EH (cell line): Measurements from ENCODE around the gene PKNOX2.
A peak's percentile ranks its signal among the peaks of the same experiment; 100 is the strongest.
"Not testable (repeated sequence)": the region's sequence is repeated elsewhere in the genome, so short reads cannot be mapped to it uniquely, and the experiment has no call there.

Source experiments
- DNase-seq: peaks from one replicate; pipeline ENCODE4 v3.0.0-alpha.2; 2015; ENCODE audit warnings: low read depth

Gene PKNOX2

DNA sequence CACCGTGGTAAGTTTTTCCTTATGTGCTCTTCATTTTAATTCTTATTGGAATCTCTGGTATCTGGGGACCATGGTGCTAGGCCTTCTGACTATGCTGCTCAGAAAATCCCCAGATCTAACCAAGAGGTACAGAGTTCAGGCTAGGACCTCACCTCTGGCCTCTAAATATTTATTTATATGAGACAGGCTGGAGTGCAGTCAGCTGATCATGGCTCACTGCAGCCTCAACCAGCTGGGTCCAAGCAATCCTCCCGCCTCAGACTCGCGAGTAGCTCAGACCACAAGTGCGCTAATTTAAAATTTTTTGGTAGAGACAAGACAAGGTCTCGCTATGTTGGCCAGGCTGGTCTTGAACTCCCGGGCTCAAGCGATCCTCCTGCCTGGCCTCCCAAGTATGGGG, 38.4 kb downstream of the PKNOX2 start:
- DNase-seq, result no peak

DNA sequence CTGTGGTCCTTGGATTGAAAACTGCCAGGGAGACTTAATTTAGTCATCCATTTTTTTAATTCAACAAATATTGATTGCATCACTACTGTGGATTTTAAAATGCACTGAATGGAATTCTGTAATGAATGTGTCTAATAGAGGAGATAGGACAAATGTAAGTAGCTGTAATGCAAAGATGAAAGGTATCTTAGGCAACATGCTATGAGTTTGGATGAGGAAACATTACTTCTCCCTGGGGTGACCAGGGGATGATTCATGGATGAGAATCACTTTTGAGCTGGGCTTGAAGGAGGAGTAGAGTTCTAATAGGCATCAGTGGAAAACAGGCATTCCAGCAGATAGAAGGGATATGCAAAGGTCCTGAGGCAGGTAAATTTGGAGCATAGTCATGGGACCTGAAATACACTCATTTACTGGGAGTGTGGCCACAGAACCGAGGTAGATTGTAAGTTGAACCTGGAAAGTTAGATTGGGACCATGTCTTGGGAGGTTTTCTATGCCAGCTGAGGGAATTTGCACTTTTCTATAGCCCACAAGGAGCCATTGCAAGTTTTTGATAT, 43.4 kb downstream of the PKNOX2 start:
- DNase-seq, result no peak

DNA sequence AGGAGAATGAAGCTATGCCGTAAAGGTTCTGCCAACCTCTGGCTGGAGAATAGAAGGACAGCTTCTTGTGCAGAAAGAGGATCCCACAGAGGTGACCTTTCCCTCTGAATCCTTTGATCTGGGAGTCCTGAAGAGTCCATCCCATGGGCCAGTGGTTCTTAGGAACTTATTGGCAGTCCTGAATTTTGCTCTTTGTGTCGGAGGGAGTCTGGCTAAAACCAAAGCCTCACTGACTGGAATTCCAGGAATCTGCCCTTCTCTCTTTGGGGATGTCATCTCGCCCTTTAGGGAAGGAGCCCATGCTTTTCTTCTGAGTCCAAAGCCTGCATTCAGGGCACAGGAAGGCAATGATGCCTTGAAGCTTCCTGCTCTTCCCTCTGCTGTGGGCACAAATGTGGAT, 45.5 kb downstream of the PKNOX2 start:
- DNase-seq, result peak; percentile 2

DNA sequence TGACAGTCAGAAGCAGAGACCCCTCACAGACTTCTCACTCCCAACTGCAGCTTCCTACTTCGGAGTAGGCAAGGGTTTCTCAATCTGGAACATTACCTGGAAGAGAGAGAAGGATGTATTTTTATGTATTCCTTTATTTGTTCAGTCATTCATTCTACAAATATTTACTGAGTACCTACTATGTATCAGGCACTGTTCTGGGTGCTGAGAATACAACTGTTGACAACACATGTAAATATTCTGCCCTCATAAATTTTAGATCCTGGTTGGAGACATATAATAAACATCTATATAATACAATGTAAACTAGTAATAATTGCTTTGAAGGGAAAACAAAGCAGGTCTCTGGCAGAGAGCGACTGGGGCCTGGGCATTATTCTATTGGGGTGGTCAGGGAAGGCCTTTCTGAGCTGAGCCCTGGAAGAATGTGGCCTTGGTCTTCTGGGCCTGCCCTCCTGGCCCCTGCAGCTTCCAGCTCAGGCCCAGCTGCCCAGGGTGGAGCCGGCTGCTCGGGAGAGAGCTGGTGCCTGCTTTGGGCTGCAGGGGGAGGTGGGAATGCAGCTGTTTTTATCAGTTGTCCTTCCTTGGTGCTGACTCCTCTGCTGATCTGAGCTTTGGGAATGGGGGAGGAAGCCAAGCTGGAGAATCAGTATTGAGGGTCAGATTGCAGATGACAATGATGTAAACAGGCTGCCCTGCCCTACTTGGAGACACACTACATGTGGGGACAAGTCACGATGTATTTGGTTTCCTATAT, 46.8 kb downstream of the PKNOX2 start:
- DNase-seq, result no peak

DNA sequence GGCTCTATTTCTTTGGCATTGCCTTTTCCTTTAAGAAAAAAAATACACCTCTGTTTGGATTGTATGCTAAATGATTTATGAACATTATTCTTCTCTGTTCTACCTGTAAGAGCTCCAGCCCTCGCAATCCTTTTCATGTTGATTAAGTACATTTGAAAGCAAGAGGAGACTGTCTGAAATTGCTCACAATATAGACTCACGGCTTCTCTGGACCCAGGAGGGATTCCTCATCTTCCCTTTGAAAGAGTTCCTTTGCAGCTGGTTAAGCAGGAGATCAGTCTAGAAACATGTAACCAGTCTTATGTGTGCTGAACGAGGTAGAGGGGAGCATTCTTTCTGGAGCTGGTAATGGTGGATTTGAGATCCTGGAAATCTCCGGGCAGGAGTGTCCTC, 47.4 kb downstream of the PKNOX2 start:
- DNase-seq, result no peak

DNA sequence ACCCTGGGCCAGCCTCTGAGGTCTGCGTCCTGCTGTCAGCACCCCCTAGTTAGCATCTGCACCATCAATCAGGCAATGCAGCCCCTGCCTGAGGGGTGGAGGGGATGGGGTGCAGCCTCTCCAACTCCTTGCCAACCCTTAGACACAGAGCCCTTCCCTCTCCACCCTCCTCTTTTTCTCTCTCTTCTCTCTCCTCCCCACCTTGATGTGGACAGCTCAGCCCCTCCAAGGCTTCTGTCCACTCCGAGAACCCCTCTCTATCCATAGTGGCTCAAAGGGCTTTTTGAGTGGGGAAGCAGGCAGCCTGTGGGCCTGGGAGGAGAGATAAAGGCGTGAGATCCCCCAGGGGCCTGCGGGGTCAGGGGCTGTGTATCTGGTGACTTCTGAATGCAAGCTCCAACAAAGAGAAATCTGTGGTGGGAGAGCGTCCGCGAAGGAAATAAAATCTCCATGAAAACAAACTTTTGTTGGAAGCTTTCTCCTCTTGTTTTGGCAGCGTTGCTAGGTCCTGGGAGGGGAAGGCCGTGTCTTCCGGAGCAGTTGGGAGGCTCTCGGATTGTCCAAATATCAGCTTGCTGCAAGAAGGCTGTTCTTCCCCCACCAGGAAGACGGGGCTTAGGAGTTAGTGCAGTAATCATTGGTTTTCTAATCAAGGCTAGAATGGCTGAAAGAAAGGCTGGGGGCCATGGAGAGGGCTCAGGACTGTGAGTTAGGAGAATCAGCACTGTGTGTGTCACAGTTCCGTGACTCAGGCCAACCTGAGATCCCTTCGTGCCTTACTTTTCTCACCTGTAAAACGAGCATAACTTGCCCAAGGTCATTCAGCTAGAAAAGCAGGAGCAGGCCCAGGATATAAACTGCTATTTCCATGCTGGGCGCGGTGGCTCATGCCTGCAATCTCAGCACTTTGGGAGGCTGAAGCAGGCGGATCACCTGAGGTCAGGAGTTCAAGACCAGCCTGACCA, 50.3 kb downstream of the PKNOX2 start:
- DNase-seq, result no peak

DNA sequence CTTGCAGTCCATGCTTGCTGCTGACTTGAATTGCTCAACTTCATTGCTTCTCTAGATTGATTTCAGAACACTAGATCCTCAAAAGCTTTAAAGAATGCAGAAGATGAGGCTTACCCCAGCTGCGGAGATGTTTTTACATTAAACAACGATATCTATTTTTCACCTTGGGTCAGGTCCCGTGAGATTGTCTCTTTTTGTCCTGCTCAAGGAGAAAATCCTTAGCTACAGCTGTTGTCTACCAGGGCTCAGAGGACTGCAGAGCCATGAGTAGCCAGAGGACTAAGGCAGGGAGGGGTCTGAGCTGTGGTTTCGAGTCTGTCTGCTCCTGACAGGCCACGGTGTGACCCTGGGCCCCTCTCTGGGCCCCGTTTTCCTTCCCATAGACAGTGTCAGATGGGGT, 51.4 kb downstream of the PKNOX2 start:
- DNase-seq, result no peak

DNA sequence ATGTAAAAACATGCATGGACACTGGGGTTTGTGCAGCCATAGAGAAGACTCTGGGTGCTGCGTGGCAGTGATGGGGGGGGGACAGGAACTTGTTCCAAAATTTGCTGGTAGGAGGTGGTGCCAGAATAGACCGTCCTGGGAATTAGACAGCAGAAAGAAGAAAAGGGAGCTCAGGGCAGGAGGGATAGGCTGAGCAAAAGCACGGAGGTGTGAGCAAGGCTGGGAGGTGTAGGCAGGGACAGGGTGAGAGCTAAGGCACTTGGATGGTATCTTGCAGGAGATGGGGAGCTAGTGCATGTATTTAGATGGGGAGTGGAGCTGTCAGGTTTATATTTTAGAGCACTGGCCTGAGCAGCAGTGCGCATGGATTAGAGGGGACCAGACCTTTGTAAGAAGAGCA, 53.8 kb downstream of the PKNOX2 start:
- DNase-seq, result no peak

DNA sequence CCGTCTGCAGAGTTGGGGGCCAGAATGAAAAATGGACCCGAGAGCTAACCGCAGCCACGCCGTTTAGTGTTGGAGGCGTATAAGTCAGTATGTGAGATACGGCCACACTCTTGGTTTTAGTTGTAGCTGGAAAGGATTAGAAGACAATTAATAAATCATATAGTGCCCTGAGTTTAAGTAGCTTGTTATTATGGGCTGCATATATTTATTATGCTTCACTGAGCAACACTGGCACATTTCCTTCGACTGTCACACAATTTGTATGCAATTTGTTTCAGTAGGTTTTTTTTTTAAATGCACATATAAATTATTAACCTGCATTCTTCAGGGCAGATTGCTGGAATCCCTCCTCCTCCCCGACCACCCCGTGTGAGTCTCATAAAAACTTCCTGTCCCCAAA, 56.9 kb downstream of the PKNOX2 start:
- DNase-seq, result no peak

DNA sequence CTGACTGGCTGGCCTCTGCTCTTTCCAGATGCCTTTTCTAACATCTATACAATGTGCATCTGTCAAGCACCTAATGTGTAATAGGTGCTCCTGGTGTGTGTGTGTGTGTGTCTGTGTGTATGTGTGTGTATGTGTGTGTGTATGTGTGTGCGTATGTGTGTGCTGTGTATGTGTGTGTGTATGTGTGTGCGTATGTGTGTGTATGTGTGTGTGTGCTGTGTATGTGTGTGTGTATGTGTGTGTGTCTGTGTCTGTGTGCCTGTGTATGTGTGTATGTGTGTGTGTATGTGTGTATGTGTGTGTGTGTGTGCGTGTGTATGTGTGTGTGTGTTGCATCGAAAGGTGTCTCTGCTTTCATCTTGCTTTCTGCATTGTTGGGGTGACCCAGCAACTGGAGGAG, 57.9 kb downstream of the PKNOX2 start:
- no peak for DNase-seq

DNA sequence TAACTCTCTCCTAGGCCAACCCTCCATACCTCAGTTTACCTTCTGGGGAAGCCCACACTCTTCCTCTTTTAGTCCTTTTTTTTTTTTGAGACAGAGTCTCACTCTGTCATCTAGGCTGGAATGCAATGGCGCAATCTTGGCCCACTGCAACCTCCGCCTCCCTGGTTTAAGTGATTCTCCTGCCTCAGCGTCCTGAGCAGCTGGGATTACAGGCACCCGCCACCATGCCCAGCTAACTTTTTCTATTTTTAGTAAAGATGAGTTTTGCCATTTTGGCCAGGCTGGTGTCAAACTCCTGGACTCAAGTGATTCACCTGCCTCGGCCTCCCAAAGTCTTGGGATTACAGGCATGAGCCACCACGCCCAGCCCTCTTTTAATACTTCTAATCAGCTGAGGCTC, 58.6 kb downstream of the PKNOX2 start:
- not testable (repeated sequence) for DNase-seq

DNA sequence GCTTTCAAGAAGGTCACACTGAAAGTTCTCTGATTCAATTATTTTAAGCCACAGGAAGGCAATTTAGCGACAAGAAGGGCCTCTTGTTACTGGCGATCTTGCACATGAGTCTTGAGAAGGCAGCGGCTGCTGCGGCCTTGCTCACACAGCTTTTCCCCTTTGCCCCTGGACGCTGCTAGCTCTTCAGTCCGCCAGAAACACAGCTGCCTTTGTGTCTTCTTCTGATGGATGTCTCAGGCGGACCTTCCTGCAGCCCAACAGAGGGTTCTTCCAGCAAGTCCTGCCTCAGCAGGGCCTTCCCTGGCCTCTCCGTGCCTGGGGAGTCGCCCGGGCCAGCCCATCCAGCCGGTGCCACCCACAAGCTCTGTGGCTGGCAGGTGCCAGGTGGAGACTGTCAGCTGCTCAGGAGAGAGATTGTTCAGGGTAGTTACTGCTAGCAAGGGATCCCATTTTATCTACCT, 59.4 kb downstream of the PKNOX2 start:
- no peak for DNase-seq

DNA sequence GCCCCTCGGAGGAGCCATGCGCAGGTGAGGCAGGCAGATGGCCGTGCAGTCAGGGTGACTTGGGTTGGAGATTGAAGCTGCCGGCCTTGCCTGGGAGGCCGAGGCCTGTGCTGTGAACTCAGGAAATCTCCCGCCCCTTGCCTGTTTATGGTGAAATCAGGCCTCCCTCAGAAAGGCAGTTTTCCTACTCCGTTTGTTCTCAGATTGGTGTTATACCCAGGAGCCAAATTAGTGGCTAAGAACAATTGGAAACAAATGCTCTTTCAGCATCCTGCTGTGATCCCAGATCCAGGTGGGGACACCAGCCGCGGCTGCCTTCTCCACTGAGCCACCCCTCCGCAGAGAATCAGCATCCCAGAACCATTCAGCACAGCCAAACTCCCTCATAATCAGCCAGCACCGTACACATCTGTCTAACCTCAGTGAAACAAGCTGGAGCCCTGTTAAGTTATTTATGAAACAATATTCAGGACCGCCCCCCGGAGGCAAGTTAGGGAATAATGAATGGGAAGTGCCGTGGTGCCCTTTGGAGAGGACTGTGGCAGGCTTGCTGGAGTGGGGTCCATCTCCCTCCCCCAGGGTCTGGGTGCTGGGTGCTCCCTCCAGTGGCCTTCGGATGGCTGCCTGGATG, 60.0 kb downstream of the PKNOX2 start:
- DNase-seq, result peak; percentile 22

DNA sequence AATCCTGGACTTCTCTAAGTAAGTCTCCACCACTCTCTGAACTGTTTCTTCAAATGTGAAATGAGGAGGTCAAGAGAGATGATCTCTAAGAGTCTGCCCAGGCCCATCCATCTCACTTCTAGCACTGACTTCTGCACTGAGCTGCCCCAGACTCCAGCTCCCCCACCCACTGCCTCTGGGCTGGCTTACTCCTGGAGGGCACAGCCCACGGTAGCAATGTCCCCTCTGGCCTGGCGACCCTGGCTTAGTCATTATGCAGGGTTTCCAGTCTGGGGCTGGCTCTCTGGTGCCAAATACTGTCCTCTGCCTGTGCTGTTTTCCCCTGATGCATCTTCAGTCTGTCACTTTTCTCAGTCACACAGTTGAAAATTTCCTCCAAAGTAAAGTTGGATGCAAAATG, 60.9 kb downstream of the PKNOX2 start:
- no peak for DNase-seq

DNA sequence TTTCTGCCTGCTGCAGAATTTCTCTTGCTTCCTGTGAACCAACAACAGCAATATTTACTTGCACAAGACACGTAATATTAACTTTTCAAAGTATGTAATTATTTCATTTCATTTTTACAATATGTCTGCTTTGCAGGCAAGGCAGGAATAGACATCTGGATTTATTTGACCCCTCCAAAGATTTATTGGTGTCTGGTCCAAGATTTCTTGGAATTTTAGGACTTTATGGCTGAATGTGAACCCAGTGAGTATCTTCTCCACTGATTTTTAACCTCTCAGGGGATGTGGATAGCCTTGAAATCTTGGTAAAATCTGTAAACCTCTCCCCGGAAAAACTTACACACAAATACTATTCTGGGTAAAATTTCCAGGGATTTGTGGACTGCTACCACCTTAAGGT, 61.5 kb downstream of the PKNOX2 start:
- no peak for DNase-seq

DNA sequence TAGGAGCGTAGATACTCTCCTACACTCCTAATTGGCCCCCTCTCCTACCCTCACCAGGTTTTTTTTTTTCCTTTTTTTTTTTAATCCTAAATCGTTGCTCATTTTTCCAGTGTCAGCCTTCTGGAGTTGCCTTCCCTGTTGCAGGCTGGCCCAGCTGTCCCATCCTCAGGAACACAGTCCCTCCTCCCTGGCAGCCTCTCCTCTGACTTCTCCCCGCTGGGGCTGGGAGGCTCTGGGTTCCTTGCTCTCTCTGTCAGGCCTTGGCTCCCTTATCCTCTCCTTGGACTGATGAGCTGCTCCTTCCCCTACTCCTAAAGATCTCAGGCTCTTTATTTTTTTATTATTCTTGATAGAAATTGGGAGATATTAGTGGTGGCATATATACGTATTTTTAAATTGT, 62.2 kb downstream of the PKNOX2 start:
- DNase-seq, result no peak

DNA sequence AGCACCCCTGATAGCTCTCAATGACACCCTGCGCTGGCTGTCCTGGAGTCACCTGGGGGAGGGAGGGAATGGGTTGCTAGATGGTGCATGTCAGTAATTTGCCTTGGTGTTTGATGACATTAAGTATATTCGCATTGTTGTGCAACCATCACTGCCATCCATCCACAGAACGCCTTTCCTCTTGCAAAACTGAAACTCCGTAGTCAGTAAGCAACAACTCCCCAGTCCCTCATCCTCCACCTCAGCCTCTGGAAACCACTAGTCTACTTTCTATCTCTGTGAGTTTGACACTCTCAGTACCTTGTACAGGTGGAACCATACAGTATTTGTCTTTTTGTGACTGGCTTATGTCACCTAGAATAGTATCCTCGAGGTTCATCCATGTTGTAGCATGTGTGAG, 62.6 kb downstream of the PKNOX2 start:
- DNase-seq, result no peak

DNA sequence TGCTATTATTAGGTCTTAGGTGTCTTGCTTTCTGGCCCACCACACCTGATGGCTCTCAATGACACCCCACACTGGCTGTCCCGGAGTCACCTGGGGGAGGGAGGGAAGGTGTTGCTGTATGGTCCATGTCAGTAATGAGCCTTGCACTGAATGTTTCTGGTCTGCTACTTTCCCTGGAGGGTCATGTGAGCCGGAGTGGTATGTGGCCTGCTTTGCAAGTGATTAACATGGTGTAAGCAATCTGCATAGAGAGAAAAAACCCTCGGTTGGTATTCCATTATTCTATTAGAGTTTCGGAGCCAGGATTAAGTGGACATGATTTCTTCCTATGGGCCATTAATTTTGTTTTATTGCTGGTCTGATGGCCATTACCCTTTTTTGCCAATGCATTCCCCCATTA, 63.9 kb downstream of the PKNOX2 start:
- no peak for DNase-seq

DNA sequence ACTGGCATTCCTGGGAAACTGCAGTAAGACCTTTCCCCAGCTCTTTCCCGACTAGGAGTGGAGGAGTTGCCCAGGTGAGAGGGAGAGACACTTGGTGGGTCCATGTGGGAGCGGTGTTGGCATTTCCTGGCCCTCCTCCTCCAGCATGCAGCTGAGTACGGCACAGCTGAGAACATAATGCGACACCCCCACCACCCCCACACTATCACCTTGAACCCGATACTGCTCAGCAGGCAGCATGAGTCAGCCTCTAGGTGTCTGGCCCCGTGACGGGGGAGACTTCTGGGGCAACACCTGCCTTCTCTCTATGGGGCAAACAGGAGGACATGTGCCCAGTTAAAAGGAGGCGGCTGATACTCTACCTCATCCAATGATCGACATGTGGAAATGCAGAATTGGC, 64.4 kb downstream of the PKNOX2 start:
- DNase-seq, result no peak

DNA sequence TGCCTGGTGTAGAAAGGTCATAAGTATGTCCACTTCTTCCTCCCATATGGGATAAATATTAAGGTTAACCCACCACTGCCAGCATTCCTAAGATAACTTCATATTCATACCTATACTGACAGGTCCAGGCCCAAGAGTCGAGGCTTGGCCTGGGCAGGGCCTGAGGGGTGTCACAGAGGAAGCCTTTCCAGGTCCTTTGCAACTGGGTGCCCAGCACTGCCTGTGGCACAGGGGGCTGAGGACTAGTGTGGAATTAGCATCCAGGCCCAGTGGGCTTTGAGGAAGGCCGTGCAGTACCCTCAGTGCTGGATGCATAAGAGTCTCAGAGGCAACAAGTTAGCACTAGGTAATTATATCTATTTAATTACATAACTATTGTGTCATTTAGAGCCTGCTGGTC, 65.4 kb downstream of the PKNOX2 start:
- no peak for DNase-seq

DNA sequence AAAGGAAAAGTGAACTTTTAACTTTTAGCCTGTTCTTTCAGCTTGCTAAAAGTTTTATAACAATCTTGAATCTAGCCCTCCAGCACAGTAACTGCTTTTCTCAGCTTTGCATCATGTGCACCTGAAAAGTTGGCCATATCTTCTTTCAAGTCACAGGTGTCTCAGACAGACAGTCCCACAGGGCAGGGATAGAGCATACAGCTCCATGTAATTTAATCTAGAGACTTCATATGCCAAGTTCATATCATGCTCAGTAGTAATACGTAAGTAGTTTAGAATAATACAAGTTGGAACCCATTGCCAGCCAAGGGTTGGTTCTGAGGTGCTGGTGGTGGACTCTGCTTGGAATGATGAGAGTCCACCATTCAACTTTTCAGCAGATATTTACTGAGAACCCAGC, 68.6 kb downstream of the PKNOX2 start:
- DNase-seq, result no peak

DNA sequence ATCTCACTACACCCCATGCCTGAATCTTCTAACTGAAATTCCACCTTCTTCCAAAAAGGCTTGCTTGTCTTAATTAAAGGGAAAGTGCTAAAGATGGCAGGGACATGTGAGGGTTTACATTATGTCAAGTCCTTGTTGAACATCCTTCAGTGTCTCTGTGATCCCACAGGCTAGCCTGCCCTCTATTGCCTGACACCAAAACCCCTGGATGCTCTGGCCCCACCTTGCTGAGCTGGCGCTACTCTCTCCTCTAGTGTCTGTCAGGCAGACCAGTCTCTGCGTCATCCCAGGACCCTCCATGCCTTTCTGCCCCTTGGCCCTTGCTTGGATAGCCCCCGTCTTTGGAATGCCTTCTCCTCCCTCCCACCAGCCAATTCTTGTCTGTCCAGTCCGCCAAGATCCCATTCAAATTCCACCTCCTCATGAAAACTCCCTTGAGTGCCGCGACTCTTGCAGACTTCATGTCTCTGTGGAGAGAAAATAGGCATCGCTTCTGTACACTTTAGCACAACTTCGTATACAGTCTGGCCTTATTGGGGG, 69.3 kb downstream of the PKNOX2 start:
- no peak for DNase-seq
